HEK293T (cell line): Measurements from ENCODE around the gene CBX5.

Source experiments
- BHLHE40 ChIP-seq: fragments of 450-650 bp; IDR thresholded peaks from 2 replicates; pipeline ENCODE4 v1.6.1; 2016; ENCODE audit warnings: mild to moderate bottlenecking, moderate library complexity, borderline replicate concordance
- FOXK2 ChIP-seq: fragments of 450-650 bp; IDR thresholded peaks from 2 replicates; pipeline ENCODE4 v1.6.1; 2016; ENCODE audit warnings: mild to moderate bottlenecking
- FOXM1 ChIP-seq: fragments of 450-650 bp; IDR thresholded peaks from 2 replicates; pipeline ENCODE4 v1.6.1; 2017; ENCODE audit warnings: mild to moderate bottlenecking, borderline replicate concordance
- NFRKB ChIP-seq: fragments of 450-650 bp; IDR thresholded peaks from 2 replicates; pipeline ENCODE4 v1.6.1; 2016; ENCODE audit warnings: mild to moderate bottlenecking, moderate library complexity
- SP1 ChIP-seq: fragments of 450-650 bp; IDR thresholded peaks from 2 replicates; pipeline ENCODE4 v1.6.1; 2017
- SUZ12 ChIP-seq: fragments of 450-650 bp; IDR thresholded peaks from 2 replicates; pipeline ENCODE4 v1.6.1; 2016; ENCODE audit warnings: mild to moderate bottlenecking
- TARDBP ChIP-seq: fragments of 450-650 bp; IDR thresholded peaks from 2 replicates; pipeline ENCODE4 v1.6.1; 2016
- ZNF384 ChIP-seq: fragments of 450-650 bp; IDR thresholded peaks from 2 replicates; pipeline ENCODE4 v1.6.1; 2016

- TF ChIP-seq SP1 (no peak), TARDBP (no peak), FOXK2 (no peak), NFRKB (no peak), BHLHE40 (no peak), FOXM1 (no peak), SUZ12 (no peak), ZNF384 (no peak)
Observed at GRCh38 chr12:54228471-54228870, 51.5 kb downstream of the CBX5 start.
